ENCODE results near the gene GARIN5B.
A peak's percentile ranks its signal among the peaks of the same experiment; 100 is the strongest.

GRCh38 chr19:55309448-55309847, 53.6 kb downstream of the GARIN5B start:
- TF ChIP-seq POLR2A (IDR thresholded peaks at IDR 0.05) (peak in 1 of 4 donors; percentile 2), EP300 (IDR thresholded peaks at IDR 0.05) (no peak), CTCF (IDR thresholded peaks at IDR 0.05) (no peak)

Data from upper lobe of left lung (tissue), 4 donors.